Activated CD4-positive, alpha-beta T cell treated with anti-CD3 and anti-CD28 coated beads, Interleukin-2, Interleukin-6, amounts not matched to agents 100 ng/mL and 50 ng/mL, durations not matched to agents 16 hours and 8 hours (primary cell): ENCODE measurements around the gene DLGAP4.
"Not testable (repeated sequence)": the region's sequence is repeated elsewhere in the genome, so short reads cannot be mapped to it uniquely, and the experiment has no call there.

Experiments
- DNase-seq: peaks from one replicate; pipeline ENCODE4 v3.0.0-alpha.2; 2020

DLGAP4 gene

DNA sequence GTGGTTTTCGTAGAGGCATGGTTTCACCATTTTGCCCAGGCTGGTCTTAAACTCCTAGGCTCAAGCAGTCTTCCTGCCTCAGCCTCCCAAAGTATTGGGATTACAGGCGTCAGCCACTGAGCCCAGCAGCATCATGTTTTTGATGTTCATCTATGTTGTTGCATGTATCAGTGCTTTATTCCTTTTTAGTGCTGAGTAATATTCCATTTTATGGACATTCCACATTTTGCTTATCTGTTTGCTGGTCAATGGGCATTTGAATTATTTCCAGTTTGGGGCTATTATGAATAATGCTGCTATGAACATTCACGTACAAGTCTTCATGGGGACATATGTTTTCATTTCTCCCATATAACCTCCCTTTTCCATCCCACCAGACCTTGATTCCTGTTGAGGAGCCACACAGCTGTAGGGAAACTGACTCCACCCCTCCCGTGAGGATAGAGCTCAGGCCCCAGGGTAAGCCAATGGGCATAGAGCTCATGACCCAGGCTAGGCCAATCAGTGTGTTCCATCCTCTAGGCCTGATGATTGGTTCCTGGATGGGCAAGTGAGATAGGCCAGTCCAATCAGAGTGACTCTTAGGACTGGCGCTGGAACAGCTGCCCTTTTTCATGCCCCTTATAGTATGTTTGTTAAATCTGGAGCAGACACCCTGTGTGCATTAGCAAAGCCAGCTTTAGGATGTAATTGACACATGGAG is 49.5 kb downstream of the DLGAP4 start:
- no peak for DNase-seq

DNA sequence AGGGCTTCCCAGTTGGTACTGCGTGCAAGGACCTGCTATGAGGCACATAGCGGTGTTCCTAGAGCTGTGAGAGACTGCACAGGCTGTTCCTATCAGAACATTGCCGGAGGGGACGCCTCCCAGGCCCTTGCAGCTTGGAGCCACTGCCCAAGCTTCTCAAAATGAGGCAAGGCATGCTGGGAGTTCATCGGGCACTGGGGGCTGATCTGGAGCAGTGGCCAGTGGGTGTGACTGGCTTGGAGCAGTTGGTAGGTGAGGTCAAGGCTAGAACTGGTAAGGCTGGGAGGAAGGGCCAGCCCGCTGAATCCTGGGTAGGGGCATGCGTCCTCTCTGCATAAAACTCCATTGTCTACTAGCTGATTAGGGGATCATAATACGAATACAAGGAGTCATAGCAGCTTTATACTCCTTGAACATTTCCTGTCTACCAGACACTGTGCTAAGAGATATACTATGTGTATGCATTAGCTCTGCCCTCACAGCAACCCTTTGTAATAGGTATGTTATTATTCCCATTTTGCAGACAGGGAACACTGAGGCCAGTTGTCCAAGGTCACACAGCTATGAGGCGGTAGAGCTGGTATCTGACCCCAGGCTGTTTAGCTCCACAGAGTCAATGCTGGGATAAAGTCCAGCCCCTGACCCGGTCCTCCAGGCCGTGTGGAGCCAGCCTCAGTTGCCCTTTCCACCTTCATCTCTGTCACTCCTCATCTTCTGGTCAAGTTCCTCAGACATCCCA is 53.7 kb downstream of the DLGAP4 start:
- DNase-seq, result no peak

DNA sequence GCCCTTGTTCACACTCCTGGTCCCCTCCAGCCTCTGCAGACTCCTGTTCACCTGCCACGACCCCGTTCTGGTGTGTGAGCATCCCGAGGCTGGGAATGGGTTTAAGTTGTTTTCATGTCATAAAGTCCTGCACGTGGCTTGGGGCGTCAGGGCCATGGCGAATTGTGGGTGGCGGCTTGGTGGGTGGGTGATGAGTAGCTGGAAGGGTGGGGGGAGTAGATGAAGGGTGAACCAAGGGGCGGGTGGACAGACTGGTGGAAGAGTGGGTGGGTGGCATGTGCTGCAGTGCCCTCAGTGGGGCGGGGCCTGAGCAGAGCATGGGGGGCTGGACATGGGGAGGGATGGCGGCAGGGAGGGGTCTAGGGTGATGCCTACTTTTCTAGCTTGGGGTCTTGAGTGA is 54.3 kb downstream of the DLGAP4 start:
- no peak for DNase-seq

DNA sequence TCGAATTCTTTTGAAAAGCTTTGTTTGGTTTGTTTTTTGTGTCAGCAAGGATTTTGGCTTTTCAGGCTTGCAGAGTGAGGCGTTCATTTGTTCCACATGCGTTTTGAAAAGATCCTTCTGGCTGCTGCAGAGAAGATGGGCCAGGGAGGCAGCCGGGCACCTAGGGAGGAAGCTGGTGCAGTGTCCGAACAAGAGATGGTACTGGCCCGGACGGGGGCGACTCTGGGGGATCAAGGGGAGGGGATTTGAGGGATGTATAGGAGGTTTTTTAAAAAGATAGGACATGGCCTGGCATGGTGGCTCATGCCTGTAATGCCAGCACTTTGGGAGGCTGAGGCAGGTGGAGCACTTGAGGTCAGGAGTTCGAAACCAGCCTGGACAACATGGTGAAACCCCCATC is 55.3 kb downstream of the DLGAP4 start:
- DNase-seq, result no peak

DNA sequence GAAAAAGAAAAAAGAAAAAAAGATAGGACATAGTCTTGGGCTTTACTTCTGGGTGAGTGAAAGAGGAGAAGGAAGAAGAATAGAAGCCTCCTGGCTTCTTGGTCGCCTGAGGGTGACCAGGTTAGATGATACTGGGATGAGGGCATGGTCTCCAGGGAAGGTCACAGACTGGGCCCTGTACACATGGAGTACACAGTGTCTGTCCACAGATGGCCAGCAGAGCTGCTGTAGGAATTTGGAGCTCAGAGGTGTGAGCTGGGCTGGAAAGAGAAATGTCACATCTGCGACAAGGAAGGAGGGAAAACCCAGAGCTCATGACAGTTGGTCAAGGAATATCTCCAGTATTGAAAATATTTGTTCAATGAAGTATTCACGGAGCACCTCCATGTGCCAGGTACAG is 56.1 kb downstream of the DLGAP4 start:
- no peak for DNase-seq

DNA sequence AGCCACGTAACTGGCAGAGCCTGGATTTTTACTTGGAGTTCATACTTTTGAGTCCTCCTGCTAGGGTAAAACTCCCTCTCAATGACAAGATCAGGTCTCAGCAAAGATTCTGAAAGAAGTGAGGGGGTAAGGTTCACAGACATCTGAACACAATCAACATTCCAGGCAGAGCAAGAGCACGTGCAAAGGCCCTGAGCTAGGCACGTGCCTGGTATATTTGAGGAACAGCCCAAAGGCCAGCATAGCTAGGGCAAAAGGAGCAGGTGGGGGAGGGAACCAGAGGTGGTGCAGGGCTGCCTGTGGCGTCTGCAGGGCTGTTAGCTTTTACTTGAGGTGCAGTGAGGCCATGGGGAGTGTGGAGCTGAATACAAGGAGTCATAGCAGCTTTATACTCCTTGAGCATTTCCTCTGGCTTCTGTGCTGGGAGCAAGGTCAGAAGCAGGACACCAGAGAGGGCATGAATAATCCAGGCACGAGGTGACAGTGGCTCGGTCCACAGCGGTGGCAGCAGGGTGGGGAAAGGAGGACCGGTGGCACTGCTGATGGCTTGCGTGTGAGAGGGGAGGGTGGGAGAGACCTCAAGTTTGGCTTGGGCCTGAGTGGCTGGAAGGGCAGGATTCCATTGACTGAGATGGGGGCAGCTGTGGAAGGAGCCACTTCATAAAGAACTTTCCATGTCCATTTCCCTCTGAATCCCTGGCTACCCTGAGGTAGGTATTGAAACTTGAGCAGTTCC is 57.0 kb downstream of the DLGAP4 start:
- DNase-seq, result no peak

DNA sequence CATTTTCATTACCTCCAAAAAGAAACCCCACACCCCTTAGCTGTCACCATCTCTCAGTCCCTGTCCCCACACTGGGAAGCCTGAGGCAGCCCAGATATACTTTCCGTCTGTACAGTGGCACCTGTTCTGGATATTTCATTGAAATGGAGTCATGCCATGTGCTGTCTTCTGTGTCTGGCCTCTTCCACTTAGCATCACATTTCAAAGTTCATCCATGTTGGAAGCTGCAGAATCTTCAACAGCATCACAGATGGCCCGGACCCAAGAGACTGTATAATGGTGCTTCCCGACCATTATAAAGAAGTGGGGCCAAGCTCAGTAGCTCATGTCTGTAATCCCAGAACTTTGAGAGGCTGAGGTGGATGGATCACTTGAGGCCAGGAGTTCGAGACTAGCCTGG is 58.4 kb downstream of the DLGAP4 start:
- no peak for DNase-seq

DNA sequence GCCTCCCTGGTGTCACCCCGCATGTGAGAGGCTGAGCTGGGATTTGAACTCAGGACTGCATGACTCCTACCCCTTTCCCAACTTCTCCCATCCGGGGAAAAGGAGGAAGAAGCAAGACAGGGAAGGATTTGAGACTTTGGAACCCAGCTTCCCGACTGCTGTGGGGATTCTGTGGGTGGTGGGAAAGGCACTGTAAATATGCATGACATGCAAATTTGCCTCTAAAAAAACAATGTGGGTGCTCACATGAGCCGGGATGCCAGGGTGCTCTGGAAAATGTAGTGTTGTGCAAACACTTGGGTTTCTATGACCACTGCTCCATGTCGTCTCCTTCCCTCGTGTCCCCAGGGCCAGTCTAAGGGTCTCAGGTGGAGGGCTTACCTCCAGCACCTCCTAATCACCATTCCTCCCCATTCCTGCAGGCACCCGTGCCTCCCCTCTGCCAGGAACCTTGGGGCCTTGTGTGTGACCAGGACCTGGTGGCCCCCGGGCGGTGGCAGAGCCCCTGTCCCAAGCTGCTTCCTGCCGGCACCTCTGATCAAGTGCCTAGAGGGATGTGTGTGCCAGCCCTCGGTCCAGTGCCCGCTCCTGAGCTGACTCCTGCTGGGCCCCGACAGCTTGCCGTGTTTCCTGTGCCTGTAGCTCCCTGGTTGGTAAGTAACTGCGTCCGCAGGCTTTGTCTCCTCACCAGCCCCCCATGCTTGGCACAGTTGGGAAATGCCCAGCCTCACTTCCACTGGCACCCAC is 60.7 kb downstream of the DLGAP4 start:
- no peak for DNase-seq

DNA sequence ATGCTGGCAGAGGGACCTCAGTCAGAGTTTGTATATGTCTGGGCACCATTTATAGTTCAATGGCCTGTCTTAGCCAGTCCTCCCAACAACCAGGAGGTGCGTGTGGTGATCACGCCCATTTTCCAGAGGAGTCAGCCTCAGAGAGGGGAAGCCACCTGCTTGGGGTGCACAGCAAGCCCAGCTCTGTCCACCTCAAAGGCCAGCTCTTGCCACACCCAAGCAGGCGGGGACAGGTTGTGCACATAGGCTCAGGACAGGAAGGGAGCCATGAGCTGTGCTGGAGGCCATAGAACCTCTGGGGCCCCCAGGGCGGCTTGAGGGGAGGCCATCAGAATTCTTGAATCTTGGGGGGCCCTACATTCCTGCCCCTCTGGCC is 61.2 kb downstream of the DLGAP4 start:
- DNase-seq, result no peak

DNA sequence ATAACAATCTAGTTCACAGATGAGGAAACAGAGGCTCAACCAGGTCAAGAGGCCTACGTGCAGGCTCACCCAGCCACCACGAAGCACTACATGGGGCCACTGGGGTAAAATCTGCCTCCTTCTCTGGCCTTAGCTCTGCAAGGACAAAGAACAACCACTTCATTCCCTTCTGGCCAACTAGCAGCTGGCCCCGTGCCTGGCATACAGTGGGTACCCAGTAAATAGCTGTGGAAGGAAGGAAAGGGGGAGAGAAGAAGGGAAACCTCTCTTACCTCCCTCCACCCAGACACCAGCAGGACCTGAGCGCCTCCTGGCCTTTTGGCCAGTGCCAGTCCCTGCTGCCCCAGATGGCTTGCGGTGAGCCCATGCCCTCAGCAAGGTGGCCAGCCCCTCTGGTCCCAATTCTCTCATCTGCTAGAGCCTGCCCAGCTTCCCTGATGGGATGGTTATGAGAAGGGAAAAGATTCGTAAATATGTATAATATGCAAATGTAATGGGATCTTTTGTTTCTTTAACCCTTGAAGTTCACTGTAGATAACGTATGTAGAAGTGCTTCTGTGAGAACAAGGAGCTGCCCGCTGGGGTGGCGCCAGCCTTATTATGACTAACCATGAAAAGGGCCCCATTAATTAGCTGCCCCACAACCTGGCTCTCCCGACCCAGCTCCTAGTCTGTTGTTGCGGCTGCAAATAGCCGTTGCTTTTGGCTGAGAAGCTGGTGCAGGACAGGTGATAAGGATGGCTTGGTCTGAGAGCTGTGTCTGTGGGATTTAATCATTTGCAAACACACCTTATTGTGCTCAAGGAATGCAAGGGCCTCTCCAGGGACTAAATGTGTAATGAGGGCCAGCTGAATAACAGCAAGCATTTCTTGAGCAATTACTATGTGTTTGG is 62.0 kb downstream of the DLGAP4 start:
- DNase-seq, result no peak

DNA sequence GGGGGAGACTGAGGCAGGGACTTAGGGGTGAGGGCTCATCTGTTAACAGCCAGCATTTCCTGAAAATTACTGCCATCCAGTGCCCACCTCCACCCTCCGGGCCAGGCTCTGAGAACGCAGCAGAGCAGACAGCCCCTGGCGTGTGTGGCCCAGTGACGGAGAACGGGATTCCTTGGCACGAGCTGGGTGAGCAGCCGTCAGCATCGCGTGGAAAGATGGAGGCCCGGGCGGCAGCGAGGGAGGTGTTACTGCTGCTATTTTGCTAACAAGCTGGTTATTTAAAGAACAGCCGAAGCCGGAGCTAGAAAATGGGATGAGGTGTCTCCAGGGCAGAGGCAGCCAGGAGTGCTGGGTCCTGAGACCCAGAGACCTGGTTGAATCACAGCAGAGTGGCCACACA is 62.7 kb downstream of the DLGAP4 start:
- no peak for DNase-seq

DNA sequence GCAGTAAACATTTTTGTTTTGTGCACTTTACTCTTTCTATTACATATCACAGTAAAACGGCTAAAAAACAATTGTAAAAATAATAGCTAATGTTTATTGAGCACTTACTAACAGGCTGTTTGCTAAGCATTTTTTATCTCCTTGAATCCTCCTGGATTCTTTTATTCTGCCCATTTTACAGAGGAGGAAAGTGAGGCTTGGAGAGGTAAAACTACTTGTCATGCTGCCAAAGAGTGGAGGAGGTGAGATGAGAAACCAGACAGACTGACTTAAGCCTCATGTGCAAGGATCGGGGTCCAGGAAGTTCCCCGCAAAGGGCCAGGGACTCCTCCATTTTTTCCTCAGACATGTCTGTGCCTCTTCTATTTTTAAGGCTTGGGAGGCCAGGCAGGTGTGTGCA is 63.6 kb downstream of the DLGAP4 start:
- no peak for DNase-seq

DNA sequence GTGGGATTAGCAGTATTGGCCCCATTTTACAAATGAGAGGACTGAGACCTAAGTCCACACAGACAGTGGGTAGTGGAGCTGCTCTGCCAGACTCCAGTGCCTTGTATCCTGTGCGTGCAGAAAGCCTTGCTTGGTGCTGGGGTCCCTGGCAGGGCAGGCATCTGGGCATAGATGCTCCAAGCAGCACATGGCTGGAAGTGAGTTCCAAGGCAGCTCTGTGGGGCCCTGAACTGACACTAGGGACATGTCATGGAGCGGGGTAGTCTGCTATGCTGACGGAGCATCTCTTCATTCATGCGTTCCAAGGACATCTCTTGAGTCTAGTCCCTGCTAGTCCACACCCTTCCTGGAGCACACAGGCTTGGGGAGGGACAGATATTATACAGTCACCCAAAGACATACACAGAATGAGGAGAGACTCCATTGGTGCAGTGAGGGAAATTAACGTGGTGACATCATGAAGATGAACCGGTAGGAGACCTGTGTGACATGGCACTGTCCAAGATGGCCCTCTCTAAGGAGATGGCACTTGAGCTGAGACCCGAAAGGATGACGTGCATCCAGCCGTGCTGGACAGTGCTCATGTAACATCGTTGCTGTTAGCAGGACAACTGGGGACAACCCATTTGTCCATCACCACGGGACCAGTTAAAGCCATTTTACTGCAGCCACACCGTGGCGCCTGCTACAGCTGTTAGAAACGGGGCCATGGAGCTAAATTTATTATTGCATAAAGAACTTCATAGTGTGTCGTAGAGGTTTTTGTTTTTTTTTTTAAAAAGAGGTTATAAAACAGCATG is 65.1 kb downstream of the DLGAP4 start:
- DNase-seq, result no peak

DNA sequence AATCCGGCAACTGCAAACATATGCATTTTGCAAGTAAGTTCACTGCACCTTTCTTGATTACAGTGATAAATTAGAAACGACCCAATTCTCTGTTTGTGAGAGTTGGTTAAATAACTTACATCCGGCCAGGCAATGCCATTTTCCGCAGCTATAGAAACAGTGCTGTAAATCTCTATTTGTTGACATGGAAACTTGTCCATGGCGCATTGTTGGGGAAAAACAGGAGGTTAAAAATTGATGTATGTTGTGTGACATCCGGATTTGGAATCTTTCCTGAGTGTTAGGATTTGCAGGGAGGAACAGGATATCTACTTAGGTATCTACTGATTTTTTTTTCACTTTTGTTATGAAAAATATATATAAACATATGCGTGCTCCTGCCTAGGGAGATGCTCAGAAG is 66.5 kb downstream of the DLGAP4 start:
- DNase-seq, result no peak

DNA sequence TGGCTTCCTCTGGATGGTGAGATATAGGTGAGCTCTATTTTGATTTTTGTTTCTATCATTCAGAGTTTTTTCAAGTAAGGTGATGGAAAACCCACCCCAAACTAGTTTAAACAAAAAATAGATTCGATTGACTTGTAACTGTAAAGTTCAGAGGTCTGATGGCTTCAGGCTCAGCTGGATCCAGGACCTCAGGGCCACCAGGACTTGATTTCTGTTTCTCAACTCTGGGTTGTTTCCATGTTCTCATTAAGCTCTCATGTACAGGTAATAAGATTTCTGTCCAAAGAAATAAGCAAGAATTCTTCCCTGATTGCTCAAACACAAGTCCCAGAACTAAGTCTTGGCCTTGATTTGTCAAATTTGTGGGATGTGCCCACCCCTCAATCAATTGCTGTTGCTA is 67.0 kb downstream of the DLGAP4 start:
- DNase-seq, result no peak

DNA sequence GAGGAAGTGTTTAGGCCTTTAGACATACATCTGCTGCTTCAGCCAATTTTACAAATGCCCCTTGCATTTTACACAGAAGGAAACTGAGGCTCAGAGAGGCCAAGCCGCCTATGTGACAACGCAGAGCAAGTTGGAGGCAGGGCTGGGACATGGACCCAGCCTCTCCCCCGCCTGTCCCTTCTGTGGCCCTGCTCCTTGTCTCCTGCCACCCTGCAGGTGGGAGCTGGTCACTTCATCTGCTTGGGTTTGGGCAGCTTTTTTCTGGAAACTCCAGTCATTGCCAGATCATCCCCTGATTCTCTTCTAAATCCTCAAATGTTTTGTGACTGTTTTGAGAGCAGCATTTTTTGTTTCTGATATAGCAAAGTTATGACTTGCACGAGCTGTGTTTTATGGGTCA is 68.9 kb downstream of the DLGAP4 start:
- no peak for DNase-seq

DNA sequence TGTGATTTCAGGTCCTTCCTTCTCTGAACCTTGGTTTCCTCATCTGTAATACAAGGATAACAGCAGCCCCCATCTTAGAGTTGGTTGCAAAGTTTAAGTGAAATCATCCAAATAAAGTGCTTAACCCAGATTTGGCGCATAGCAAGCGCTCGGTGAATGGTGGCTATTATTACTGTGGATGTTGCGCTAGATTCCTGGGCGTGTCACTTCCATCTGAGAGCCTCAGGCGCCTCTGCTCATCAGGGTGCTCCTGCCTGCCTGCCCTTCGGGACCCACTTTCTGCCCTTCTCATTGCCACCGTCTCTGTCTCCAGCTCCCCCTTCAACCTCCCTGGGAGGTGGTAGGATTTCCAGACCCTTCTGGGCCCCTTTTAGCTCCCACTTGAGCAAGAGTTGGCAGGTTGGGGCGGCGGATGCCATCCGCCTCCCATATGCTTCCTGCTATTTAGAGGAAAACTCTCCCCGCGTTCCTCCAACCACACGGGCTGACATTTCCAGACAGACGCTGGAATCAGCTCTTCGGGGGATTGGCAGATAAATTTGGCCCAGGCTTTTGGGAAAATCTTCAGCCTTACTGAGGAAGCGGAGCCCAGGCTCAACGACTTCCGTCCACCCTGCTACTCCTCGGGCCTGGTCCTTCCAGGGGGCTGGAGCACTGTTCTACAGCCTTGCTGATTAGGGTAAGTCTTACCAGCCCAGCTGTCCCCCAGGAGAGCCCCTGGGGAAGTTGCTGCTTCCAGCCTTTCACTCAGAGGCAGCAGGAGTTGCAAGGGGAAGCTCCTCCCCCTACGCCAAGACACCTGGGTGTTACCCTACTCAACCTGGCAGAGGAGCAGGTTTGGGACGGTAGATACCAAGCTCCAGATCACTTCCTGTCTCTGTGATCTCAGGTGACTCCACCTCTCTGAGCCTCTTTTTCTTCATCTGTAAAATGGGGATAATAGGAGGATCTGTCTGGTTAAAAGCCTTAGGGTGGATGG is 71.5 kb downstream of the DLGAP4 start:
- DNase-seq, result no peak

DNA sequence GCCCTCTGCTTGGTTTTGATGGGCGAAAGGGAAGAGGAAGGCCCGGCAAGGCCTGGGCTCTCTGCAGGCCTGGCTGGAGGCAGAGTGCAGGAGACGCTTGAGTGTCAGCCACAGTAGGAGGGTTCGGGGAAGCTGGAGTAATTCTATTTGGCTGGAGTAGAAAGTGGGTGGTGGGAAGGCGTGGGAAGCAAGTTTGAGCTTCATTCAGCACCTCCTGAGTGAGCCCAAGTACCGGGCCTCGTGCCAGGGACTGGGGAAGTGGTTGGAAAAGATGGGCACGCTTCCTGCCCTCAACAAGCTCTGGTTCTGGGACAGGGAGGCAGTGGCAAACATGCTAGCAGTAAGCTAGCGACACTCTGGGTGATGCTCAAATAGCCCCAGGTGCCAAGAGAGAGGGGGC is 72.5 kb downstream of the DLGAP4 start:
- no peak for DNase-seq

DNA sequence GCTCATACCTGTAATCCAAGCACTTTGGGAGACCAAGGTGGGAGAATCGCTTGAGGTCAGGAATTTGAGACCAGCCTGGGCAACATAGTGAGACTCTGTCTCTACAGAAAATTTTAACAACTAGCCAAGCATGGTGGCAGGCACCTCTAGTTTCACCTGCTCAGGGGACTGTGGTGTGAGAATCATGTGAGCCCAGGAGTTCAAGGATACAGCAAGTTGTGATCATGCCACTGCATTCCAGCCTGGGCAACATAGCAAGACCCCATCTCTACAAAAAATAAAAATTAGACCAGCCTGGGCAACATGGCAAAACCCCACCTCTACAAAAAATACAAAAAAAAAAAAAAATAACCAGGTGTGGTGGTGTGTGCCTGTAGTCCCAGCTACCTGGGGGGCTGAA is 73.8 kb downstream of the DLGAP4 start:
- not testable (repeated sequence) for DNase-seq

DNA sequence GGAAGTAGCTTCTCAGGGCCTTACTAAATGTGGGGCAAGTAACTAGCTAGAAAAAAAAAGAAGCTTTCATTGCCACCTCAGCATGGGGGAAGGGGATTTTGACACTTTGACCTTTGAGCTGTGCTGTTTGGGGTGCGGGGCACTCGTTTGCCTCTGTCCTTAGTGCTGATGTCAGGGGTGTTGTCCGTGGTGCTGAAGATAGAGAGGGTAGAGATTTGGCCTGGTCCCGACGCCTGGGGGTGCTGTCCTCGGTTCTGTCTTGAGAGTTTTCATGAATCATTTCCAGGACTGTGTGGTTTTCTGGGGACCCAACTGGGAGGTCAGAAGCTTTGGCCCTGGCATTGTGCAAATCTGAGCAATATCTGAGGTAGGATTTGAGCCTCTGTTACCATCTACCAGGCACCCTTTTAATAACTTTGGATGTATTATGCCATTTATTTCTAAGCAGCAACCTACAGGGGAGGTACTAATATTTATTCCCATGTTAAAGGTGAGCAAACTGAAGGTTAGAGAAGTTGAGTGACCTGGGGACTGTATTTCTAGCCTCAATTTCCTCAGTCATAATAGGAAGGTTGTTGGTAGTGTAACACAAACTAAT is 78.0 kb downstream of the DLGAP4 start:
- DNase-seq, result peak; percentile 40
